Loucy (cell line): ENCODE results near the gene ZNF318.

Experiments used
- EZH2phosphoT487 ChIP-seq: fragments of 200-600 bp; IDR thresholded peaks from 2 replicates; pipeline ENCODE4 v1.6.1; 2018; ENCODE audit warnings: antibody characterized with exemption, mild to moderate bottlenecking, moderate library complexity, borderline replicate concordance
- TF ChIP-seq, protein P1 (sequence below): fragments of 200-600 bp; sonication (generic); conservative IDR thresholded peaks from 2 replicates; pipeline ENCODE4 v1.5.1; 2014; ENCODE audit warnings: mild to moderate bottlenecking, antibody characterized with exemption, low read length

DNA sequence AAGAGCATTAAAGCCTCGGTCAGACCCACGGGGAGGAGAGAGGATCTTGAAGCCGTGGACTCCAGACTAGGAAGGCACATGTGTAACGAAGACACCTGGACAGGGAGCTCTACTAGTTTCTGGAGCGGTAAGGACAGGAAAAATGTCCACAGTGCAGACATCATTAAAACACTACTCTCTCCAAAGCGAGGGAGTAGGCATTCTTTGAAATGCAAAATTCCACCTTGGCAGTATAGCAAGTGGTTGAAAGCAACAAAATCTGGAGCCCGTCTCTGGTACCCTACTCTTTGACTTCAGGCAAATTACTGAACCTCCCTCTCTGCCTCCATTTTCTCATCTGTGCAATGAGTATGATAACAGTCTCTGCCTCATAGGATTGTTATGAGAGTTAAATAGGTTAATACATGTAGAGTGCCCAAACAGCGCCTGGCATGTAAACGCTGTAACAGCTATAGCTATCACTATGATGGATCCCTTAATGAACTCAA is 60.4 kb downstream of the ZNF318 start:
- TF ChIP-seq, protein P1, sequence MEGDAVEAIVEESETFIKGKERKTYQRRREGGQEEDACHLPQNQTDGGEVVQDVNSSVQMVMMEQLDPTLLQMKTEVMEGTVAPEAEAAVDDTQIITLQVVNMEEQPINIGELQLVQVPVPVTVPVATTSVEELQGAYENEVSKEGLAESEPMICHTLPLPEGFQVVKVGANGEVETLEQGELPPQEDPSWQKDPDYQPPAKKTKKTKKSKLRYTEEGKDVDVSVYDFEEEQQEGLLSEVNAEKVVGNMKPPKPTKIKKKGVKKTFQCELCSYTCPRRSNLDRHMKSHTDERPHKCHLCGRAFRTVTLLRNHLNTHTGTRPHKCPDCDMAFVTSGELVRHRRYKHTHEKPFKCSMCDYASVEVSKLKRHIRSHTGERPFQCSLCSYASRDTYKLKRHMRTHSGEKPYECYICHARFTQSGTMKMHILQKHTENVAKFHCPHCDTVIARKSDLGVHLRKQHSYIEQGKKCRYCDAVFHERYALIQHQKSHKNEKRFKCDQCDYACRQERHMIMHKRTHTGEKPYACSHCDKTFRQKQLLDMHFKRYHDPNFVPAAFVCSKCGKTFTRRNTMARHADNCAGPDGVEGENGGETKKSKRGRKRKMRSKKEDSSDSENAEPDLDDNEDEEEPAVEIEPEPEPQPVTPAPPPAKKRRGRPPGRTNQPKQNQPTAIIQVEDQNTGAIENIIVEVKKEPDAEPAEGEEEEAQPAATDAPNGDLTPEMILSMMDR = no peak
- no peak for TF ChIP-seq EZH2phosphoT487
